NCI-H2107 (cell line): ENCODE data around the gene KNTC1.
"Not testable (repeated sequence)": the region's sequence is repeated elsewhere in the genome, so short reads cannot be mapped to it uniquely, and the experiment has no call there.

ENCODE experiments used
- DNase-seq: peaks from one replicate; lab custom pipeline; 2025; lab: John Stamatoyannopoulos, UW

KNTC1 gene

GRCh38 chr12:122513028-122513427 is 14.0 kb upstream of the KNTC1 start:
- not testable (repeated sequence) for DNase-seq

GRCh38 chr12:122513660-122514059 is 13.4 kb upstream of the KNTC1 start:
- DNase-seq = no peak

GRCh38 chr12:122515275-122515674 is 11.8 kb upstream of the KNTC1 start:
- no peak for DNase-seq

- no peak for DNase-seq
These were observed 10.3 kb upstream of the KNTC1 start for GRCh38 chr12:122516544-122517361.

- no peak for DNase-seq
These were observed 9.2 kb upstream of the KNTC1 start for GRCh38 chr12:122517877-122518276.

- no peak for DNase-seq
These were observed 8.1 kb upstream of the KNTC1 start for GRCh38 chr12:122518908-122519307.

- no peak for DNase-seq
These were observed 7.6 kb upstream of the KNTC1 start for GRCh38 chr12:122519418-122519817.

- DNase-seq = no peak
These were observed 6.4 kb upstream of the KNTC1 start for GRCh38 chr12:122520676-122521075.

GRCh38 chr12:122523280-122523679 is 3.8 kb upstream of the KNTC1 start:
- DNase-seq = no peak

GRCh38 chr12:122523846-122524718 is 3.0 kb upstream of the KNTC1 start:
- DNase-seq = no peak

GRCh38 chr12:122527478-122527944 is 462 bp downstream of the KNTC1 start:
- no peak for DNase-seq

- no peak for DNase-seq
These were observed 1.5 kb downstream of the KNTC1 start for GRCh38 chr12:122528582-122528981.

GRCh38 chr12:122528992-122529391 is 1.9 kb downstream of the KNTC1 start:
- no peak for DNase-seq

GRCh38 chr12:122533856-122534255 is 6.8 kb downstream of the KNTC1 start:
- no peak for DNase-seq

GRCh38 chr12:122537021-122537420 is 10.0 kb downstream of the KNTC1 start:
- no peak for DNase-seq

GRCh38 chr12:122538496-122538895 is 11.4 kb downstream of the KNTC1 start:
- DNase-seq = no peak

- DNase-seq = no peak
These were observed 17.5 kb downstream of the KNTC1 start for GRCh38 chr12:122544537-122544936.

GRCh38 chr12:122545855-122546254 is 18.8 kb downstream of the KNTC1 start:
- no peak for DNase-seq

- DNase-seq = no peak
These were observed 20.3 kb downstream of the KNTC1 start for GRCh38 chr12:122547330-122547729.

GRCh38 chr12:122558745-122559641 is 31.9 kb downstream of the KNTC1 start:
- no peak for DNase-seq

GRCh38 chr12:122560138-122560537 is 33.1 kb downstream of the KNTC1 start:
- DNase-seq = no peak

GRCh38 chr12:122563361-122563760 is 36.3 kb downstream of the KNTC1 start:
- DNase-seq = no peak
